Stimulated activated CD8-positive, alpha-beta memory T cell treated with anti-CD3 and anti-CD28 coated beads, Interleukin-15, amount 100 ng/mL, for 1 hour (primary cell): ENCODE measurements around the gene CCDC192.

Source experiments
- DNase-seq: peaks from one replicate; pipeline ENCODE4 v3.0.0-alpha.2; 2020; ENCODE audit warnings: low read depth

Gene CCDC192

GRCh38 chr5:127923804-127924570, 220.8 kb downstream of the CCDC192 start:
- no peak for DNase-seq

DNA sequence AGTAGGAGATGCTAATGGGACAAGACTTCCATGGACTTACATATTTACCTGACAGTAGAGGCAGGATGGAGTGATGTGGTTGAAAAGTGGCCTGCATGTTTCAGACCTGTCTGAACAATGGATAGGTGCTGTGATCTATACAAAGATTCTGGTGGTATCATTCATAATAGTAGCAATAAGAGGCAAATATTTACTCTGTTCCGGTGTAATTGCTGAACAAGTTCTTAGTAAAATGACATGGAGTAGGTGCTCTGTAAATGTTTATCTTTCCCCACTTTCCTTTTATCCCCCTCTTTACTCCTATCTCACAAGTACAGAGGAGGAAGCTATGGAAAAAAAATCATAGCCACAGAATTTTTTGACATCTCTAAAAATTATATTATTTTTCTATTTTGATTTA, 221.4 kb downstream of the CCDC192 start:
- no peak for DNase-seq

- DNase-seq, result no peak
Measured at GRCh38 chr5:127925916-127926315, 222.7 kb downstream of the CCDC192 start.

DNA sequence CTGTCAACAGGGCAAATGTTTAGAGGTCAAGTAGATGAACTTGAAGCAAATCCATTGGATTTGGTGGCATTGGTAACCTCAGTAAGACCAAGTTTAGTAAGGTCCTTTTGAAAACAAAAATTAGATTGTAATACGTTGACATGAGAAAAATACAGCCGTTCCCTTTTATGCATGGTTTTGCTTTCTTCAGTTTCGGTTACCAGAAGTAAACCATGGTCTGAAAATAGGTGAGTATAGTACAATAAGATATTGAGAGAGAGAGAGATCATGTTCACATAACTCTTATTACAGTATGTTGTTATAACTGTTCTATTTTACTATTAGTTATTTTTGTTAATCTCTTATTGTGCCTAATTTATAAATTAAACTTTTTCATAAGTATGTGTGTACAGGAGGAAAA, 223.8 kb downstream of the CCDC192 start:
- DNase-seq, result no peak

GRCh38 chr5:127928053-127928452, 224.9 kb downstream of the CCDC192 start:
- DNase-seq, result no peak

- no peak for DNase-seq
Measured at GRCh38 chr5:127930311-127930710, 227.1 kb downstream of the CCDC192 start.

DNA sequence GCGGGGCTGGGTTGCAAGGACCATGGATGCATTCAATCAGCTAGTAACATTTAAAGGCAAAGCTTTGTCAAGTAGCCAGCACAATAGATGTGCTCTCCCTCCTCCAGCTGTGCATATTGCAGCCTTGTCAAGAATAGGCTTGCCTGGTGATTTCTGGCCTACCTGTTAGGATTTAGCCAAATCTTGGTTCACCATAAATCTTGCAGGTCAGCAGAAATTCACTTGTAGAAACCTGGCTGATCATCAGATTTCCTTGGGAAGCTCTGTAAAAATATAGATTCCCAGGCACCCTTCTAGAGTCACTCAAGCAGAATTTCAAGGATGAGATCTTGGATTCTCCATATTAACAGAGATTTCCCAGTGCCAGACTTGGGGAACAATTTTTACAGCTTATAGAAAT, 228.2 kb downstream of the CCDC192 start:
- DNase-seq, result no peak

- DNase-seq, result no peak
Measured at GRCh38 chr5:127933348-127933747, 230.2 kb downstream of the CCDC192 start.

DNA sequence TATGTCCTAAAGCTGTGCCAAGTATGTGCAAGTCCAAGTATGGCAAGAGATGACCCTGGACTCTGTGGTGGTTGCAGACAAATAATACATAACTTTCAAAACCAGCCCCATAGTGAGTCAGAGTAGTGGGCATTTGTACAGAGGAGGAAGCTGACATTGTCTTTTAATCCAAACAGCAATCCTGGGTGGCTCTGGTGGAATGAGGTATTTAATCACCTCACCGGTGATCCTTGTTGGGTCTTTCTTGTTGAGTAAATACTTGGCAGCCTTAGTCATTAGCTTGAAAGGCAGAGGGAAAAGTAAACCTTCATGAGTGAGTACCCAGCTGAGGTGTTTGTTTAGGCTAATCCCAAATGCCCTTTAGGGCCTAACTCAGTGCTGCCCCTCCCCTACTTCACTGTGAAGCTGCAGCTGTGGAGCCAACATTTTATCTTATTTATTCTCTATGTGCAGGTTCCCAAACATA, 231.6 kb downstream of the CCDC192 start:
- no peak for DNase-seq

DNA sequence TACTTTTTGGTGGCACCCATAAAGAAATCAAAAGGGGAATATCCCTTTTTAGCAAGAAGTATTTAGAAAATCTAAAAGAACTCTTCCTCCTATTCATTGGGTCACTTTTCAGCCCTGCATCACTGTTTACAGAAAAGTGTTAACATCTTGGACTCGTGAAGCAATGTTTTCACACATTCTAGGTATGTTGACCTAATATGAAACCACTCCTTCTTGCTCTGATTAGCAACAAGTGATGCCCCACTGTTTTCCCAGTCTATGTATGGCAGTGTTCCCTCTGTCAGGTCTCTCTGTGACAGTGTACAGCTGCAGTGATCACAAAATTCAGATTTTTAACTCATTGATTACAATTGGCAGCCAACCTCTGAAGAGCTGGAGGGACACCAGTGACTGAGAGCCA, 232.2 kb downstream of the CCDC192 start:
- no peak for DNase-seq

DNA sequence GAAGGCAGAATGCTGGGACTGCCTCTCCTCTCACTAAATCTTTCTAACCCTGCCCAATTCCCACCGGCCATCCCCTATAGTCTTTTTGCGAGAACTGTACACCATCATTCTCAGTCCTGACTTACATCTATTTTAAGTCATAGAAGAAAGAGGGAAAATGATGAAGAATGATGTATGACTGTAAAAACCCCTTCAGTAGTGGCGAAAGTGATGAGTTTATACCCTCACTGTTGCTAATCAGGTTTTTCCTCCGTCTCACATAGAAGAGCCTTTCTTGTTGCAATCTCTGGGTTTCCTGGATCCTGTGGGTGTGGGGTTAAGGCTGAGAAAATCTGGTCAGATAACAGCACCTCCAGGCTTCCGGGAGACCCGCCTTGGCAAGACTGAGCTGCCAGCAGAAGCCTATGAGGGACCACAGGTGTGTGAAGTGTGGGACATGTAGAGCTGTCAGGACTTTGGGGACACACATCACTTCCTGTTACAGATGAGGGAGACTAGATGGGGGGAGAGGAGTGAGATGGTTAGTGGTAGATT, 233.3 kb downstream of the CCDC192 start:
- DNase-seq, result no peak

DNA sequence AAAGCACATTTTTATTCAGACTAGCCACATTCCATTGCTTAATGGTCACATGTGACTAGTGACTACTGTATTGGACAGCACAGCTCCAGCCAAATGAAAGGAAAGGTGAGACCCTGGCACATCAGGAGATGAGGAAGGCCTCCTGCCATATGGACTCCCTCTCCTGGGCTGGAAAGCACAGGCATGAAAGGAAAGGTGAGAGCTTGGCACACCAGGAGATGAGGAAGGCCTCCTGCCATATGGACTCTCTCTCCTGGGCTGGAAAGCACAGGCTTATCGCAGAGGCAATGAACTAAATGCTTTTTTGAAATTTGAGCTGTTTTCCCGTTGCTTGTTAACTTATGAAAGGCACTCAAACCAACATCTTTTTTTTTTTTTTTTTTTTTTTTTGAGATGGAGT, 235.6 kb downstream of the CCDC192 start:
- no peak for DNase-seq

GRCh38 chr5:127940854-127941253, 237.7 kb downstream of the CCDC192 start:
- no peak for DNase-seq

DNA sequence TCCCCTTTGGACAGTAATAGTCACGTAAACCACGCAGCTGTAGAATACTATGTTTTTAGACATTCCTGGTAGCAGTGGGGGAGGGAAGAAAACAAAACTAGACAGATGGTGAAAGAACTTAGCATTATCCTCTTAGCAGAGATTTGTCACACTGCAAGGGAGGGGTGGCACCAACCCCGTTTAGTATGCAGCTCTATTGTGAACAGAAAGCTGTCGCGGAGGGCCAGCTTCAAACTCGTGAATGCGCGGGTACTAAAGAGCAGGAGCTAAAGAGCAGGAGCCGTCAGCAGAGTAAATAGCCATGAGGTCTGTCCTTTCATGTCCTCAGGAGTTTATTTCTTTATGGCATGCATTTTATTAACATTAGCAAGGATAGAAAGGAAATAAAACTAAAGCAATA, 238.5 kb downstream of the CCDC192 start:
- no peak for DNase-seq

DNA sequence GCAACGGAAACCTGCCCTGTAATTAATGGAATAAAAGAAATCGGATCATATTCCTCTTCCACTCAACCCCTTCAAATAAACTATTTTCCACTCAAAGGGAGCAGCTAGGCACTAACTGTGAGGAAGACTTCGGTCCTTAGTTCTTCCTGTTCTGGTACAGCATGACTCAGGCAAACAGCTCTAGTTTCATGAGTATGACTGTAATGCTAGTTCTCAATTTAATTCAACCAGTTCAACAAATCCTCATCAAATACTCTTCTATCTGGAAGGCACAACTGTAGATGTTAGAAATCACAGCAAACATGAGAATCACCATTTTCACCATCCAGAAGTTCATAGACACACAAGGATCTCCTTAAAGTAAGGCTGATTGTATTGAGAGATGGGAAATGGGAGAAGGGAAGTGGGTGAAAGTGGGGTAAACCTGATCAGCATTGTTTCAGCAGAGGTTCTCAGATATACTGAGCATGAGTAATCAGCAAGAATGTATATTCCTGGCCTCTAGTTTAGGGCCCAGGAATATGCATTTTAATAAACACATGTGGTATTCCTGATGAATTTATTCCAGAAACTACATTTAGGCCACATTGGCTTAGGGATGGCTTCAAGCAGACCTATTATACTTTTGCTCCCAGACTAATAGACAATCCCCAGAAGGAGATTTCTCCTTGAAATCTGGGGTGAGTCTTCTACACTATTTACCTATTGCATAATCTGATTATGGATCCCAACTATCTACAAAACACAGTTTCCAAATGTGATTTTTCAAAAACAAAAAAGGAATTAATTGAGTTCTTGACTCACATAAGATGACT, 239.3 kb downstream of the CCDC192 start:
- DNase-seq, result no peak

- DNase-seq, result no peak
Measured at GRCh38 chr5:127943061-127943371, 239.8 kb downstream of the CCDC192 start.

DNA sequence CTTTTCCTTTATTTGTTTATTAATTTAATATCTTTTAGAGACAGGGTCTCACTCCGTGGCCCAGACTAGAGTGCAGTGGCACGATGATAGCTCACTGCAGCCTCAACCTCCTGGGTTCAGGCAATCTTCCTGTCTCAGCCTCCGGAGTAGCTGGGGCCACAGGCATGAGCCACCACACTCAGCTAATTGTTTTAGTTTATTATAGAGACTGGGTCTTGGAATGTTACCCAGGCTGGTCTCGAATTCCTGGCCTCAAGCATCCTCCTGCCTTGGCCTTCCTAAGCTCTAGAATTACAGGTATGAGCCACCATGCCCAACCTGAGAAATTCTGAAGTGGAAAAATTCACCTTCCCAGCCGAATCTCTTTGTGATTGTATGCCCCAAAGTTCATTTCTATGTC, 240.9 kb downstream of the CCDC192 start:
- DNase-seq, result no peak

DNA sequence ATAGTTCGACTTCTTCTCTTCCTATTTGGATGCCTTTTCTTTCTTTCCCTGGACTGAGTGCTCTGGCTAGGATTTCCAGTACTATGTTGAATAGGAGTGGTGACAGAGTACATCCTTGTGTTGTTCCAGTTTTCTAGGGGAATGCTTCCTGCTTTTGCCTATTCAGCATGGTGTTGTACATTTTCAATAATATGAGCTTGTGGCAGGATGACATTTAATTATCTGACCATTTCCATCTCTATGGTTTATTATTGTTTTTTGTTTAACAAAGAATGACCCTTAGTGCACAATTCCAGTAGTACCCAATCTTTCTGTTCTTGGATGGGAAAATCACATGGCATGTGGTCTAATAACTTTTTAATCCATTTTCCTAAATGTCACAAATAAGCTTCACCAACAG, 244.8 kb downstream of the CCDC192 start:
- DNase-seq, result no peak

DNA sequence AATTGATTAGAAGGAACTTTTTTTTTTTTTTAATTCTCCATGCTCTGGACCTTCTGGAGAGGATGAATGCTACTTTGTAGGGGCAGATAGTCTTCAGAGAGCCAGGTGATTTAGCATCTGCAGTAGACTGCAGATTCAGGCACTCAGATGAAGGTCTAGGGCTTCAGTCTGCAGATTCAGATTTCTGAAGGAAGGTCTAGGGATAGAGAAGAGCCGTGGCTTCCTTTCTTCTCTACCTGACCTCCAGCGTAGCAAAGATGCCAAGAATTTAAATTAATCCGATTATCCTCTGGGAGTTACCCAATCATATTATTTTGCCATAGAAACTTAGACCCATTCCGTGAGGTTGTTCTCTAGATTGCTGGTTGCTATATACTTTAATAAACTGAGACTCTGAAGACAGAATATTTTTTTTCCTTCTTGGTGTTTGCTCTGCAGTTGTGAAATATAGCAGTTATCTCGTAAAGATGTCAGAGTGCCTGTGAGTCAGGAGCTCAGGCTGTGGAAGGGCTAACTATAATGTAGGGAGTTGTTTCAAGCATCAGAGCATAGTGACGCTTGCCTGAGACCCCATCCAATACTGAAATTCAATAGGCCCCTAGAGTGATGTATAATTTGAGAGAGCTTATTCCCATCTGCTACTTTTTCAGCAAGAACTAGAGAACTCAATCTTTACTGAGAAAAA, 247.7 kb downstream of the CCDC192 start:
- no peak for DNase-seq

DNA sequence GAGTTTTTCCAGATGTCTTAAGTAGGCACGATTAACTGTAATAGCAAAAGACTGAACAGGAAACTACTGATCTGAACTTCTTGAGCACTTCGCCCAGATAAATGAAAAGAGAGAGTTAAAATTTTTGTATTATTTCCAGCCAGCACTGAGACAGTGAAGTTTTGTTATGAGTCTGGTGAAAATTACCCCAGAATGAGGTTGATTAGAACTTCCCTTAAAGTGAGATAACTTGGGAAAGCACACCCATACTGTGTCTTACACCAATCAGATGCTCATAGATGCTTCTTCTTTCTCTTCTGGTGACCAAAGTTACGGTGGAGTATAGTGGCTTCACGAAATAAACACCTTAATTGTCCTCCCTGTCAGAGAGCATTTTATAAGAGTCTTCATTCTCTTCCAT, 248.6 kb downstream of the CCDC192 start:
- DNase-seq, result no peak

DNA sequence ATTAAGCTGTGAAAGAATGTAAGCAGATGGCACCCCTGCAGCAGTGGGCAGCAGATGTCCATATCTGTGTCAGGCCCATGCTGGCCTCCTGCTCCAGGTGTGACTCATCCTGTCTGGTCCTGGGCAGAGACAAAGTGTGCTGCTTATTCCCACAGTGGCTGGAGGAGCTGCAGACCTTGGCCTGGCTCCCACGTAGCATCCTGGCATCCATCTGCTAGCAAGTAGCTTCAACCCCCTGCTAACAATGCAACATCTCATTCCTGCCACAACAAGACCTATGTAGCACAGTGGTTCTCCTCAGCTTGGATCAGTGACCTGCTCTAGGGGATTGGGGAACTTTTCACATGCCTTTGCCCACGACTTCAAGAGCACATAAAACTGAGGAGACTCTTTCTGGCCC, 254.0 kb downstream of the CCDC192 start:
- no peak for DNase-seq

- no peak for DNase-seq
Measured at GRCh38 chr5:127957701-127958239, 254.6 kb downstream of the CCDC192 start.
